ENCODE measurements around the gene NUTM2F. TPM values are rescaled to one million over a fixed set of nuclear protein-coding genes. Genes with fewer than 3 reads are reported as not detected.

Gene NUTM2F
- total RNA-seq, 2 donors from 2014 or later, result not detected

DNA sequence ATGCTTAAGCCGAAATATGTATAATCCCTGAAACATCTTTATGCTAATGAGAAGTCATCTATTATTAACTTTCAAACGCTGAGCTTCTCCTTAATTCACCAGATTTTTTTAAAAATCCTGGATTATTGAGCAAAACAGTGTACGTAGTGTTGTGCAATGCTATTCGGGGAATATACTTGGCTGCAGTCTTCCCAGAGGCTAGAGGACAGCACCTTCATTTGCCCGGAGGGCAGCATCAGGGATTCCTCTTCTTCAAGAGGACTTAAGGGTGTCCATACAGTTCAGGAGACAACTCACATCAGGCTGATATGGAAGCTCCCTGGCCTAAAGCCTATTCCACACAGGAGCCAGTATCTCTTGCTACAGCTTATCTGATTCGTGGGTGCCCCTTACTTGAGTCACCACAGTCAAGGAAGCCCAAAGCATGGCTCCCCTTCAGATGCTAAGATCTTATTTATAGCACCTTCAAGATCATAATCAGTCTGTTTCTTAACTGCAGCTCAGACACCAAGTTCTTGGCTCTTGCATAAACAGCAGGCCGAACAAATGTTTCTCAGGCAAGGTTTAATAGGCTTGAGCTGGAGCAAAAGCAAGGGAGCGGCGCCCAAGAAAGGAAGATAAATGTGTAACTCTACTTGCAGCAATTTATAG, 29.4 kb downstream of the NUTM2F start:
- H3K27me3 ChIP-seq (ENCODE audit: control insufficient read depth, insufficient read depth, low read length, poor library complexity, severe bottlenecking), result no peaks in the 10 kb centered on the region
- TF ChIP-seq, protein P1, sequence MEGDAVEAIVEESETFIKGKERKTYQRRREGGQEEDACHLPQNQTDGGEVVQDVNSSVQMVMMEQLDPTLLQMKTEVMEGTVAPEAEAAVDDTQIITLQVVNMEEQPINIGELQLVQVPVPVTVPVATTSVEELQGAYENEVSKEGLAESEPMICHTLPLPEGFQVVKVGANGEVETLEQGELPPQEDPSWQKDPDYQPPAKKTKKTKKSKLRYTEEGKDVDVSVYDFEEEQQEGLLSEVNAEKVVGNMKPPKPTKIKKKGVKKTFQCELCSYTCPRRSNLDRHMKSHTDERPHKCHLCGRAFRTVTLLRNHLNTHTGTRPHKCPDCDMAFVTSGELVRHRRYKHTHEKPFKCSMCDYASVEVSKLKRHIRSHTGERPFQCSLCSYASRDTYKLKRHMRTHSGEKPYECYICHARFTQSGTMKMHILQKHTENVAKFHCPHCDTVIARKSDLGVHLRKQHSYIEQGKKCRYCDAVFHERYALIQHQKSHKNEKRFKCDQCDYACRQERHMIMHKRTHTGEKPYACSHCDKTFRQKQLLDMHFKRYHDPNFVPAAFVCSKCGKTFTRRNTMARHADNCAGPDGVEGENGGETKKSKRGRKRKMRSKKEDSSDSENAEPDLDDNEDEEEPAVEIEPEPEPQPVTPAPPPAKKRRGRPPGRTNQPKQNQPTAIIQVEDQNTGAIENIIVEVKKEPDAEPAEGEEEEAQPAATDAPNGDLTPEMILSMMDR (conservative IDR thresholded peaks at IDR 0.05), result no peak
- H3K27ac ChIP-seq (ENCODE audit: low read depth, low read length), result no peak overlapping the region
- no peak overlapping the region for H3K9ac ChIP-seq (ENCODE audit: extremely low read depth, low read length, poor library complexity, severe bottlenecking)
- peaks cover 19% of the 10 kb centered on the region for H3K36me3 ChIP-seq (ENCODE audit: control insufficient read depth, insufficient read depth, low read length)
- H3K4me1 ChIP-seq (ENCODE audit: control insufficient read depth, insufficient read depth, low read length), result no peaks in the 10 kb centered on the region
- peaks cover 10% of the 10 kb centered on the region for H3K4me1 Mint-ChIP-seq
- H3K4me3 ChIP-seq (ENCODE audit: low read length), result no peak overlapping the region
- DNase-seq, result no peak
- H3K9me3 ChIP-seq (ENCODE audit: control insufficient read depth, low read length), result peaks cover 5% of the 10 kb centered on the region
- WGBS, 2 experiments (ENCODE audit: insufficient coverage in 1 of 2, insufficient read length in 1 of 2), result 82 to 95% methylated on average over 7 to 9 of the region's 9 CpGs
- peaks cover 27% of the 10 kb centered on the region for H3K36me3 Mint-ChIP-seq (ENCODE audit: low read depth)
- no peaks in the 10 kb centered on the region for H3K9me3 Mint-ChIP-seq
- no peaks in the 10 kb centered on the region for H3K27me3 Mint-ChIP-seq (ENCODE audit: insufficient read depth)
- no peak overlapping the region for H3K27ac Mint-ChIP-seq
- no peak overlapping the region for H3K4me3 Mint-ChIP-seq

DNA sequence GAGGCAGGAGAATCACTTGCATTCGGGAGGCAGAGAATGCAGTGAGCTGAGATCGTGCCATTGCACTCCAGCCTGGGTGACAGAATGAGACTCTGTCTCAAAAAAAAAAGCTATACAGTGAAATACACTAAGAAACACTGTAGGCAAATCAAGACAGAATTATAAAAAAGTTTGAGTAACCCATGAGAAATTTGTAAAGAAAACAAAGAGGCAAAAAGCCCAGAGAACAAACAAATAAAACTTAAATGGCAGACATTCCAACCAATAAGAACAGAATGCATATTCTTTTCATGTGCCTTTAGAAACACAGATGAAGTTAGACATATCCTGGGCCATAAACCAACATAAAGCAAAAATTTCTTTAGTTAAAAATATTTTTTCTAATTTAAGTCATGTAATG, 38.8 kb downstream of the NUTM2F start:
- Mint-ChIP-seq H3K27ac (no peak overlapping the region), H3K36me3 (ENCODE audit: low read depth) (peaks cover 64% of the 10 kb centered on the region), H3K27me3 (ENCODE audit: insufficient read depth) (no peaks in the 10 kb centered on the region), H3K4me3 (no peak overlapping the region), H3K4me1 (no peaks in the 10 kb centered on the region), H3K9me3 (peaks cover 13% of the 10 kb centered on the region)
- TF ChIP-seq, protein P1 (conservative IDR thresholded peaks at IDR 0.05), result no peak
- Histone ChIP-seq H3K27me3 (ENCODE audit: control insufficient read depth, insufficient read depth, low read length, poor library complexity, severe bottlenecking) (no peaks in the 10 kb centered on the region), H3K4me3 (ENCODE audit: low read length) (no peak overlapping the region), H3K9ac (ENCODE audit: extremely low read depth, low read length, poor library complexity, severe bottlenecking) (no peak overlapping the region), H3K4me1 (ENCODE audit: control insufficient read depth, insufficient read depth, low read length) (no peaks in the 10 kb centered on the region), H3K9me3 (ENCODE audit: control insufficient read depth, low read length) (peaks cover 20% of the 10 kb centered on the region), H3K27ac (ENCODE audit: low read depth, low read length) (no peak overlapping the region), H3K36me3 (ENCODE audit: control insufficient read depth, insufficient read depth, low read length) (peaks cover 51% of the 10 kb centered on the region)
- DNase-seq, result no peak
- 96 to 100% methylated on average over 2 of the region's 2 CpGs for WGBS, 2 experiments (ENCODE audit: insufficient coverage in 1 of 2, insufficient read length in 1 of 2)

DNA sequence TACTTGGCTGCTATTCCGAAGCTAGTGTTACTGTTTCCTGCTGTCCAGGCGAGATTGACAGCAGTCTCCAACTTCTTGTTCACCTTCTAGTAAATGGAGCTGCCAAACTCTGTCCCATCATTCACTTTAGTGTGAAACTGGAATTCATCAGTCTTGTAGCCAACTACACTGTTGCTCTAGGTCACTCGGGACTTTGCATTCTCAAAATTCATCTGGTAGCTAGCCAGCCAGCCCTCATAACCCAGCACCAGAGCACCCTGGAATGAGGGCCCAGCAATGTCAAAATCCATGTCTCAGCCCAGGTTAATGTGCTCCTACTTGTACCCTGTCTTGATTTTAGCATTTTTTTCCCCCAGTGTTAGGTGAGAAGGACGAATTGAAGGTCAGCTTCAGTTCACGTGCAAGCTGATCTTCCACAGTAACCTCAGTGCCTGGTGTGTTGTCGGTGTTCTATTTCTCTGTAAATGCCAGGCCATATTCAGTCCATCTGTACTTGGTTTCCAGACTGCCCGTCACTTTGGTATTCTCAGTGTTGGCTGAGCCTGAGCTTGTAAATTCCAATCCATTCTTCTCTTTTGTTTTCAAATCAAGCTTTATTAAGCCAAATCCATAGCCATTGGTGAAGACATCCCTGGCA, 40.4 kb downstream of the NUTM2F start:
- Mint-ChIP-seq H3K36me3 (ENCODE audit: low read depth) (peaks cover 60% of the 10 kb centered on the region), H3K4me3 (no peak overlapping the region), H3K9me3 (peaks cover 13% of the 10 kb centered on the region), H3K27ac (no peak overlapping the region), H3K27me3 (ENCODE audit: insufficient read depth) (no peaks in the 10 kb centered on the region), H3K4me1 (no peaks in the 10 kb centered on the region)
- Histone ChIP-seq H3K9me3 (ENCODE audit: control insufficient read depth, low read length) (peaks cover 23% of the 10 kb centered on the region), H3K4me3 (ENCODE audit: low read length) (no peak overlapping the region), H3K36me3 (ENCODE audit: control insufficient read depth, insufficient read depth, low read length) (peaks cover 45% of the 10 kb centered on the region), H3K9ac (ENCODE audit: extremely low read depth, low read length, poor library complexity, severe bottlenecking) (no peak overlapping the region), H3K4me1 (ENCODE audit: control insufficient read depth, insufficient read depth, low read length) (no peaks in the 10 kb centered on the region), H3K27ac (ENCODE audit: low read depth, low read length) (no peak overlapping the region), H3K27me3 (ENCODE audit: control insufficient read depth, insufficient read depth, low read length, poor library complexity, severe bottlenecking) (no peaks in the 10 kb centered on the region)
- DNase-seq, result no peak
- TF ChIP-seq, protein P1 (conservative IDR thresholded peaks at IDR 0.05), result no peak
- WGBS, 2 experiments (ENCODE audit: insufficient coverage in 1 of 2, insufficient read length in 1 of 2), result 94 to 95% methylated on average over 7 of the region's 7 CpGs
